ACHN (cell line): ENCODE measurements around the gene ZNF92.
"Not testable (repeated sequence)": the region's sequence is repeated elsewhere in the genome, so short reads cannot be mapped to it uniquely, and the experiment has no call there.

ENCODE experiments used
- DNase-seq: peaks from one replicate; pipeline ENCODE4 v3.0.0-alpha.2; 2015
- in situ Hi-C: cut with HindIII; loops from 2 replicates; pipeline ENCODE4 v1.10.0; 2017; ENCODE audit warnings: low sequenced_read_pairs, low pct_ligation_motif_present, low pct_unique_long_range_greater_than_20kb

ZNF92 gene

GRCh38 chr7:65373608-65374351 is at the start of gene ZNF92:
Gene ZNF92, plus strand, starts transcription at chr7:65373855. Its CDS starts 143 bp downstream, at chr7:65373998.
- peak; percentile 100 for DNase-seq
- in situ Hi-C loops = no loop called here

GRCh38 chr7:65325793-65326432 is 47.7 kb upstream of the ZNF92 start:
- peak; percentile 45 for DNase-seq
- in situ Hi-C loops = no loop called here

GRCh38 chr7:65338346-65338745 is 35.3 kb upstream of the ZNF92 start:
- in situ Hi-C loops = no loop called here
- no peak for DNase-seq

GRCh38 chr7:65339257-65339656 is 34.4 kb upstream of the ZNF92 start:
- in situ Hi-C loops = no loop called here
- DNase-seq = no peak

GRCh38 chr7:65342723-65343629 is 30.7 kb upstream of the ZNF92 start:
- in situ Hi-C loops = no loop called here

GRCh38 chr7:65344541-65344940 is 29.1 kb upstream of the ZNF92 start:
- in situ Hi-C loops, DNase-seq: not testable (repeated sequence)

More at GRCh38 chr7:65342723-65343629, 30.7 kb upstream of the ZNF92 start:
- no peak for DNase-seq

- in situ Hi-C loops = no loop called here
- DNase-seq = no peak
These were observed 19.4 kb upstream of the ZNF92 start for GRCh38 chr7:65354263-65354662.

GRCh38 chr7:65369843-65370242 is 3.8 kb upstream of the ZNF92 start:
- in situ Hi-C loops = no loop called here
- no peak for DNase-seq

- DNase-seq = no peak
- in situ Hi-C loops = no loop called here
These were observed 2.2 kb upstream of the ZNF92 start for GRCh38 chr7:65371468-65371867.

GRCh38 chr7:65379318-65379717 is 5.7 kb downstream of the ZNF92 start:
- no peak for DNase-seq
- in situ Hi-C loops = no loop called here

GRCh38 chr7:65381742-65382141 is 8.1 kb downstream of the ZNF92 start:
- no peak for DNase-seq
- in situ Hi-C loops = no loop called here

- no peak for DNase-seq
- in situ Hi-C loops = no loop called here
These were observed 8.8 kb downstream of the ZNF92 start for GRCh38 chr7:65382452-65382851.

GRCh38 chr7:65387891-65388290 is 14.2 kb downstream of the ZNF92 start:
- DNase-seq = no peak
- in situ Hi-C loops = no loop called here

GRCh38 chr7:65390588-65390987 is 16.9 kb downstream of the ZNF92 start:
- no peak for DNase-seq
- in situ Hi-C loops = no loop called here

- DNase-seq = peak; percentile 16
These were observed 24.1 kb downstream of the ZNF92 start for GRCh38 chr7:65397730-65398142.

GRCh38 chr7:65398671-65399070 is 25.0 kb downstream of the ZNF92 start:
- DNase-seq, in situ Hi-C loops: not testable (repeated sequence)

More at GRCh38 chr7:65397730-65398142, 24.1 kb downstream of the ZNF92 start:
- in situ Hi-C loops = no loop called here

GRCh38 chr7:65399101-65399500 is 25.4 kb downstream of the ZNF92 start:
- in situ Hi-C loops, DNase-seq: not testable (repeated sequence)

- in situ Hi-C loops = no loop called here
- no peak for DNase-seq
These were observed 30.4 kb downstream of the ZNF92 start for GRCh38 chr7:65404020-65404419.

GRCh38 chr7:65406706-65407105 is 33.1 kb downstream of the ZNF92 start:
- in situ Hi-C loops, DNase-seq: not testable (repeated sequence)
